Measurements from ENCODE around the gene TEX51.

Gene TEX51

GRCh38 chr2:126907671-126908070, 9.0 kb downstream of the TEX51 start:
- TF ChIP-seq ZFX (IDR thresholded peaks at IDR 0.05): no peak
- TF ChIP-seq CTCF (conservative IDR thresholded peaks at IDR 0.05): no peak
- no peak overlapping the region for H3K27ac ChIP-seq

- no peak for TF ChIP-seq ZFX (IDR thresholded peaks at IDR 0.05)
- TF ChIP-seq CTCF (conservative IDR thresholded peaks at IDR 0.05): no peak
Observed at GRCh38 chr2:126908721-126909177, 10.1 kb downstream of the TEX51 start.

GRCh38 chr2:126909366-126909765, 10.7 kb downstream of the TEX51 start:
- no peak overlapping the region for H3K27ac ChIP-seq
- TF ChIP-seq ZFX (IDR thresholded peaks at IDR 0.05) (no peak), CTCF (conservative IDR thresholded peaks at IDR 0.05) (no peak)

More at GRCh38 chr2:126908721-126909177, 10.1 kb downstream of the TEX51 start:
- no peak overlapping the region for H3K27ac ChIP-seq

- H3K27ac ChIP-seq: no peak overlapping the region
- TF ChIP-seq CTCF (conservative IDR thresholded peaks at IDR 0.05) (no peak), ZFX (IDR thresholded peaks at IDR 0.05) (no peak)
Observed at GRCh38 chr2:126909781-126910180, 11.1 kb downstream of the TEX51 start.

- no peak overlapping the region for H3K27ac ChIP-seq
Observed at GRCh38 chr2:126910637-126911036, 11.9 kb downstream of the TEX51 start.

GRCh38 chr2:126911111-126911796, 12.6 kb downstream of the TEX51 start:
- no peak overlapping the region for H3K27ac ChIP-seq
- TF ChIP-seq ZFX (IDR thresholded peaks at IDR 0.05) (no peak), CTCF (conservative IDR thresholded peaks at IDR 0.05) (no peak)

More at GRCh38 chr2:126910637-126911036, 11.9 kb downstream of the TEX51 start:
- no peak for TF ChIP-seq ZFX (IDR thresholded peaks at IDR 0.05)
- TF ChIP-seq CTCF (conservative IDR thresholded peaks at IDR 0.05): no peak

GRCh38 chr2:126912201-126912600, 13.5 kb downstream of the TEX51 start:
- no peak for TF ChIP-seq ZFX (IDR thresholded peaks at IDR 0.05)
- no peak for TF ChIP-seq CTCF (conservative IDR thresholded peaks at IDR 0.05)
- H3K27ac ChIP-seq: no peak overlapping the region

Measured in C4-2B (cell line).